Measurements from ENCODE around the gene SLC29A3. TPM values are rescaled to one million over a fixed set of nuclear protein-coding genes. Genes with fewer than 3 reads are reported as not detected.

SLC29A3 gene
- total RNA-seq, 1 experiment from 2014 or later: 9.2 TPM

DNA sequence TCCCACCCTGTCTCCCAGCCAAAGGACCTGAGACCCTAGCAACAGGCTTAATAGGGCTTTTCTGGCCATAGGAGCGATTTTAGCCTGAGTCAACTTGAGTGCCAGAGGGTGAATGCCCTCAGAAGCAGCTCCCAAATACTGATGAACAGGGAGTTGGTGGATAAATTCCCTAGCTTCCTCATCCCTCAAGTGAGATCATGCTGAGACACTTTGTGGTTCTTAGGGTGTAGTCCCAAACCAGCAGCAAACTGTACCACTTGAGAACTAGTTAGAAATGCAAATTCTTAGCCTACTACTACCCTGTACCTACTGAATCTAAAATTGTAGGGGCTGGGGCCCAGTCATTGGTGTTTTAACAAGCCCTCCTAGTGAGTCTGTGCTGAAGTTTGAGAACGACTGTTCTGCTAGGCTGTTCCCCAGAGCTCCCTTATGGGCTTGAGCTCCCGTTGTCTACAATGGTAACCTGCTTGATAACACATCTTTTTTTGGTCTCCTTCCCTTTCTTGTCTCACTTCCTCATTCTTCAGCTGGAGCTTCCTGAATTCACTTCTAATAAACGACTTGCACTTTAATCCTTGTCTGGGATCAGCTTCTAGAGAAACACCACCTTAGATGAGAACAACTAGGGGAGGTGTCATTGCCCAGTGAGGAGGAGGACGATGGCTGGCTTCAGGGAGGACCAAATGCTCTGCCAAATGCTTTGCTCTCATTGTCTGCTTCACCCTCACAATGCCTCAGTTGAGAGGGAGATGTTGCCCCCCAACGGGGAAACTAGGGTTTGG lies 59.5 kb downstream of the SLC29A3 start:
- H3K79me1 ChIP-seq (ENCODE audit: insufficient read depth, low read depth, low read length, poor library complexity, severe bottlenecking): no peaks in the 10 kb centered on the region
- no peak overlapping the region for H2BK15ac ChIP-seq (ENCODE audit: low read depth, low read length)
- no peaks in the 10 kb centered on the region for H3K4me1 ChIP-seq (ENCODE audit: insufficient read depth, low read length)
- H3K23me2 ChIP-seq (ENCODE audit: insufficient read length, low read depth, low read length, poor library complexity, severe bottlenecking): no peaks in the 10 kb centered on the region
- H2AK5ac ChIP-seq (ENCODE audit: insufficient read length, low read length): no peak overlapping the region
- no peak overlapping the region for H3K56ac ChIP-seq (ENCODE audit: insufficient read length, low read depth, low read length)
- H4K91ac ChIP-seq (ENCODE audit: insufficient read length, low read depth, low read length): no peak overlapping the region
- no peak overlapping the region for H4K5ac ChIP-seq (ENCODE audit: insufficient read length, low read depth, low read length)
- H2BK12ac ChIP-seq (ENCODE audit: insufficient read length, low read depth, low read length): no peak overlapping the region
- H3K27ac Mint-ChIP-seq: no peak overlapping the region
- no peaks in the 10 kb centered on the region for H3K27me3 ChIP-seq (ENCODE audit: insufficient read depth, low read length)
- H3K79me2 ChIP-seq (ENCODE audit: insufficient read depth, low read length): no peaks in the 10 kb centered on the region
- WGBS (ENCODE audit: extremely low coverage, insufficient read length, low lambda C conversion rate): no CpG with 5 or more reads among the region's 6 CpGs
- no peaks in the 10 kb centered on the region for H4K20me1 ChIP-seq (ENCODE audit: control insufficient read depth, insufficient read depth, insufficient read length)
- no peak overlapping the region for H3K18ac ChIP-seq (ENCODE audit: insufficient read length, low read depth, low read length)
- no peaks in the 10 kb centered on the region for H3K36me3 Mint-ChIP-seq (ENCODE audit: insufficient read depth in 1 of 3, low read depth in 3 of 3)
- H3K23ac ChIP-seq (ENCODE audit: insufficient read length, low read depth, low read length): no peak overlapping the region
- H3T11ph ChIP-seq (ENCODE audit: low read length): no peak overlapping the region
- no peak overlapping the region for H2AFZ ChIP-seq (ENCODE audit: low read length)
- H3K9ac ChIP-seq (ENCODE audit: extremely low read depth, insufficient read length, low read length): no peak overlapping the region
- H3K27ac ChIP-seq (ENCODE audit: insufficient read length, low read depth, low read length): no peak overlapping the region
- H2BK20ac ChIP-seq (ENCODE audit: low read depth, low read length, poor library complexity, severe bottlenecking): no peak overlapping the region
- no peak overlapping the region for H3K4ac ChIP-seq (ENCODE audit: low read depth, low read length)
- no peak overlapping the region for H3K14ac ChIP-seq (ENCODE audit: insufficient read depth, low read length)
- no peak overlapping the region for H4K8ac ChIP-seq (replicated peaks; ENCODE audit: insufficient read length, low read depth, low read length)
- peaks cover 18% of the 10 kb centered on the region for H3K27me3 Mint-ChIP-seq (ENCODE audit: low read depth)
- no peak overlapping the region for H2BK120ac ChIP-seq (ENCODE audit: low read depth, low read length, poor library complexity, severe bottlenecking)
- H3K9me3 Mint-ChIP-seq: no peaks in the 10 kb centered on the region; a peak in 1 of 5 replicates
- peaks cover 4 to 5% of the 10 kb centered on the region in 2 experiments for H3K4me1 Mint-ChIP-seq
- DNase-seq: no peak
- H3K4me2 ChIP-seq (ENCODE audit: insufficient read depth, insufficient read length, low read length): no peak overlapping the region
- H3K9me3 ChIP-seq (ENCODE audit: control insufficient read depth, low read depth, low read length): no peaks in the 10 kb centered on the region
- TF ChIP-seq, protein P1, sequence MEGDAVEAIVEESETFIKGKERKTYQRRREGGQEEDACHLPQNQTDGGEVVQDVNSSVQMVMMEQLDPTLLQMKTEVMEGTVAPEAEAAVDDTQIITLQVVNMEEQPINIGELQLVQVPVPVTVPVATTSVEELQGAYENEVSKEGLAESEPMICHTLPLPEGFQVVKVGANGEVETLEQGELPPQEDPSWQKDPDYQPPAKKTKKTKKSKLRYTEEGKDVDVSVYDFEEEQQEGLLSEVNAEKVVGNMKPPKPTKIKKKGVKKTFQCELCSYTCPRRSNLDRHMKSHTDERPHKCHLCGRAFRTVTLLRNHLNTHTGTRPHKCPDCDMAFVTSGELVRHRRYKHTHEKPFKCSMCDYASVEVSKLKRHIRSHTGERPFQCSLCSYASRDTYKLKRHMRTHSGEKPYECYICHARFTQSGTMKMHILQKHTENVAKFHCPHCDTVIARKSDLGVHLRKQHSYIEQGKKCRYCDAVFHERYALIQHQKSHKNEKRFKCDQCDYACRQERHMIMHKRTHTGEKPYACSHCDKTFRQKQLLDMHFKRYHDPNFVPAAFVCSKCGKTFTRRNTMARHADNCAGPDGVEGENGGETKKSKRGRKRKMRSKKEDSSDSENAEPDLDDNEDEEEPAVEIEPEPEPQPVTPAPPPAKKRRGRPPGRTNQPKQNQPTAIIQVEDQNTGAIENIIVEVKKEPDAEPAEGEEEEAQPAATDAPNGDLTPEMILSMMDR (conservative IDR thresholded peaks at IDR 0.05): no peak
- no peak overlapping the region; a peak in 1 of 5 replicates for H3K4me3 Mint-ChIP-seq
- no peak overlapping the region for H2BK5ac ChIP-seq (ENCODE audit: insufficient read length, low read length)

Data from H9 (cell line).